Neural cell (in vitro differentiated cells): ENCODE measurements around the gene RNU5D-1. TPM values are rescaled to one million over a fixed set of nuclear protein-coding genes. Genes with fewer than 3 reads are reported as not detected.

Experiments
- H2AFZ ChIP-seq: fragments of 200-600, 300-800 bp; sonication (generic), shearing (Covaris generic); 2 replicates; pipeline ENCODE4 v1.6.0; 2014; ENCODE audit warnings: low read depth, mild to moderate bottlenecking, antibody characterized with exemption, low read length, moderate library complexity
- H3F3A ChIP-seq: fragments of 200-600 bp; shearing (Covaris generic); 2 replicates; pipeline ENCODE4 v1.6.1; 2016; ENCODE audit warnings: mild to moderate bottlenecking, moderate library complexity, mixed read lengths, antibody characterized with exemption, low read length; ENCODE audit not compliant: insufficient read depth, poor library complexity, severe bottlenecking
- H3K27ac ChIP-seq: fragments of 200-600, 300-800 bp; sonication (generic), shearing (Covaris generic); 2 replicates; pipeline ENCODE4 v1.5.1; 2014; ENCODE audit warnings: mild to moderate bottlenecking, low read length, moderate library complexity
- H3K27me3 ChIP-seq: fragments of 300-800, 200-600 bp; sonication (generic), shearing (Covaris generic); 2 replicates; pipeline ENCODE4 v1.6.0; 2014; ENCODE audit warnings: mild to moderate bottlenecking, low read depth, low read length, moderate library complexity; ENCODE audit not compliant: insufficient read depth
- H3K36me3 ChIP-seq: fragments of 300-800, 200-600 bp; sonication (generic), shearing (Covaris generic); 2 replicates; pipeline ENCODE4 v1.5.1; 2014; ENCODE audit warnings: mild to moderate bottlenecking, antibody characterized with exemption, low read length, moderate library complexity; ENCODE audit not compliant: insufficient read depth
- H3K4me2 ChIP-seq: fragments of 300-800, 200-600 bp; sonication (generic), shearing (Covaris generic); 2 replicates; pipeline ENCODE4 v1.6.0; 2014; ENCODE audit warnings: mild to moderate bottlenecking, low read length
- H3K4me3 ChIP-seq: fragments of 300-800, 200-600 bp; sonication (generic), shearing (Covaris generic); 2 replicates; pipeline ENCODE4 v1.5.1; 2014; ENCODE audit warnings: mild to moderate bottlenecking, low read length, moderate library complexity
- H3K79me2 ChIP-seq: fragments of 200-600 bp; shearing (Covaris generic); replicated peaks from 2 replicates; pipeline ENCODE4 v1.6.0; 2014; ENCODE audit warnings: mild to moderate bottlenecking, low read length, moderate library complexity; ENCODE audit not compliant: insufficient read depth
- H3K9ac ChIP-seq: fragments of 300-800, 200-600 bp; sonication (generic), shearing (Covaris generic); 2 replicates; pipeline ENCODE4 v1.6.1; 2016; ENCODE audit warnings: mild to moderate bottlenecking, low read length, mixed read lengths
- H3K9me2 ChIP-seq: fragments of 200-600 bp; shearing (Covaris generic); 2 replicates; pipeline ENCODE4 v1.6.1; 2016; ENCODE audit warnings: mild to moderate bottlenecking, low read length, mixed read lengths; ENCODE audit not compliant: insufficient read depth
- H3K9me3 ChIP-seq: fragments of 200-600, 300-800 bp; sonication (generic), shearing (Covaris generic); 2 replicates; pipeline ENCODE4 v1.6.1; 2016; ENCODE audit warnings: mild to moderate bottlenecking, mixed run types, low read length, moderate library complexity, mixed read lengths
- H4K20me1 ChIP-seq: fragments of 200-600 bp; shearing (Covaris generic); 2 replicates; pipeline ENCODE4 v1.6.1; 2016; ENCODE audit warnings: mild to moderate bottlenecking, mixed run types; ENCODE audit not compliant: insufficient read depth
- EP300 ChIP-seq: fragments of 450-650 bp; conservative IDR thresholded peaks from 2 replicates; pipeline ENCODE4 v1.6.1; 2014; ENCODE audit warnings: antibody characterized with exemption, mild to moderate bottlenecking, moderate library complexity; ENCODE audit not compliant: poor library complexity, severe bottlenecking
- EZH2 ChIP-seq: fragments of 200-600, 300-800 bp; shearing (Covaris generic), sonication (generic); IDR thresholded peaks from 2 replicates; pipeline ENCODE4 v1.6.1; 2014; ENCODE audit warnings: antibody characterized with exemption, low read length, borderline replicate concordance, mild to moderate bottlenecking; ENCODE audit not compliant: insufficient read depth, poor library complexity, severe bottlenecking
- MXI1 ChIP-seq: fragments of 450-650 bp; conservative IDR thresholded peaks from 2 replicates; pipeline ENCODE4 v1.6.1; 2014; ENCODE audit warnings: antibody characterized with exemption, mild to moderate bottlenecking; ENCODE audit not compliant: poor library complexity, severe bottlenecking
- POLR2AphosphoS5 ChIP-seq: IDR thresholded peaks from 2 replicates; pipeline ENCODE4 v1.6.1; 2012
- RAD21 ChIP-seq: fragments of 450-650 bp; conservative IDR thresholded peaks from 2 replicates; pipeline ENCODE4 v1.6.1; 2014; ENCODE audit warnings: antibody characterized with exemption, mild to moderate bottlenecking, moderate library complexity
- SMC3 ChIP-seq: fragments of 450-650 bp; conservative IDR thresholded peaks from 2 replicates; pipeline ENCODE4 v1.6.1; 2014; ENCODE audit warnings: antibody characterized with exemption, mild to moderate bottlenecking, moderate library complexity; ENCODE audit not compliant: poor library complexity
- TAF1 ChIP-seq: IDR thresholded peaks from 2 replicates; pipeline ENCODE4 v1.6.1; 2012; ENCODE audit warnings: low read depth
- polyA minus RNA-seq: library from RNA; depleted of rRNA, polyadenylated mRNA; stranded (reverse); fragments of >200 nt; gene quantifications from 2 replicates; pipeline ENCODE4 v1.2.3, GENCODE V29; 2014
- polyA plus RNA-seq: library from polyadenylated mRNA; depleted of rRNA; stranded (reverse); fragments of >200 nt; gene quantifications from 2 replicates; pipeline ENCODE4 v1.2.3, GENCODE V29; 2014
- TF ChIP-seq, protein P1 (sequence below): fragments of 450-650 bp; IDR thresholded peaks from 2 replicates; pipeline ENCODE4 v1.5.1; 2014; ENCODE audit warnings: antibody characterized with exemption, mild to moderate bottlenecking, moderate library complexity; ENCODE audit not compliant: poor library complexity, severe bottlenecking

Gene RNU5D-1
- not detected in 2 replicates for polyA plus RNA-seq
- polyA minus RNA-seq, result not detected in 2 replicates

DNA sequence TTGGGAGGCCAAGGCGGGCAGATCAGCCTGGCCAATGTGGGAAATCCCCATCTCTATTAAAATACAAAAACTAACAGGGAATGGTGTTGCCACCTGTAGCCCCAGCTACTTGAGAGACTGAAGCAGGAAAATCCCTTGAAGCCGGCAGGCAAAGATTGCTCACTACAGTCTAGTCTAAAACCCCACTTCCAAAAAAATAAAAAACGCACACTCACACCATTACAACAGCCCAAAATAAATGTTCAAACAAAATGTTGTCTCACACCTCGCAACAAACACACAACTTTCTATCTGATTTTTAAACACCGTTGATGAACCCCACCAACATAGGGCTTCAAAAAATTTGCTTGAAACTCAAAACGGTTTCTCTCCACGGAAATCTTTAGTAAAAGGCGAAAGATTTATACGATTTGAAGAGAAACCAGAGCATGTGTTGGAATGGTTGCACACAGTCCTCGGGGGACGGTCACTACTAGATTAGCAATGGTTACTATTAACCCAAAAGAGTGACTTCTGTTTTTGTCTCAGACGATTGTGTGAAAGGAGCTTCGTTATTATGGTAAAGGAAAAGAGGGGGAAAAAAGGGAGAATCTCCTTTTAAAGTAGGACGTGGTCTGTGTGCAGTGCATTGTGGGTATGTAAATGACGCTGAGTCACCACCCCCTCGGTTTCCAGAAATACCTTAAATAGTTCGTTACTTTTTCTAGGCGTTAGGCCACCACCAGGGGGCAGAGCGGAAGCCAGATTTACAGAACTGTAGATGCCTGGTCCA is at the start of gene RNU5D-1:
Gene RNU5D-1 (minus strand): TSS at position 430 of the 772 bp plus-strand sequence.
- no peaks in the 10 kb centered on the region for H3K9me3 ChIP-seq
- peak within 1 kb of the TSS; percentile 36 for H3K4me3 ChIP-seq
- no peak within 1 kb of the TSS for H3K4me2 ChIP-seq

DNA sequence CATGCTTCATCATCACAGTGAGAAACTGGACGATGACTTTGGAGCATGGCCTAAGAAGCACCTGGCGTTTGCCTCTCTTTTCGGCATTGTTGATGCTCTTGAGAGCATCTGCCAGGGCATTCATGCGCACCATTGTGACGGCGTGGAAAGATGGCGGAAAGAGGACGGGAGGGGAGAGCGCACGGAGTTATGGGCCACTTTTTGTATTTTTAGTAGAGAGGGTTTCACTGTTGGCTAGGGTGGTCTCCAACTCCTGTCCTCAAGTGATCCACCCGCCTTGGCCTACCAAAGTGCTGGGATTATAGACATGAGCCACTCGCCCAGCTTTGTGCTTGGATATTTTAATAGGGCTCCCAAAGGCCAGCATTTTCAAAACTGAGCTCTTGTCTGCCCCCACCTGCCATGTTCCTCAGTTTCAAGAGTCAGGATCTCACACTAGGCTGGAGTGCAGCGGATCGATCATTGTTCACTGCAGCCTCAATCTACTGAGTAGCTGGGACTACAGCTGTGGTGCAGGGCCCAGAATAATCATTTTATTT is 49.7 kb upstream of the RNU5D-1 start:
- H3K9me2 ChIP-seq, result no peaks in the 10 kb centered on the region
- H3K9me3 ChIP-seq, result no peaks in the 10 kb centered on the region
- H3K4me2 ChIP-seq, result no peak overlapping the region
- TF ChIP-seq RAD21, result no peak
- no peak for TF ChIP-seq MXI1
- TF ChIP-seq EP300, result no peak
- TF ChIP-seq EZH2, result no peak
- TF ChIP-seq, protein P1, sequence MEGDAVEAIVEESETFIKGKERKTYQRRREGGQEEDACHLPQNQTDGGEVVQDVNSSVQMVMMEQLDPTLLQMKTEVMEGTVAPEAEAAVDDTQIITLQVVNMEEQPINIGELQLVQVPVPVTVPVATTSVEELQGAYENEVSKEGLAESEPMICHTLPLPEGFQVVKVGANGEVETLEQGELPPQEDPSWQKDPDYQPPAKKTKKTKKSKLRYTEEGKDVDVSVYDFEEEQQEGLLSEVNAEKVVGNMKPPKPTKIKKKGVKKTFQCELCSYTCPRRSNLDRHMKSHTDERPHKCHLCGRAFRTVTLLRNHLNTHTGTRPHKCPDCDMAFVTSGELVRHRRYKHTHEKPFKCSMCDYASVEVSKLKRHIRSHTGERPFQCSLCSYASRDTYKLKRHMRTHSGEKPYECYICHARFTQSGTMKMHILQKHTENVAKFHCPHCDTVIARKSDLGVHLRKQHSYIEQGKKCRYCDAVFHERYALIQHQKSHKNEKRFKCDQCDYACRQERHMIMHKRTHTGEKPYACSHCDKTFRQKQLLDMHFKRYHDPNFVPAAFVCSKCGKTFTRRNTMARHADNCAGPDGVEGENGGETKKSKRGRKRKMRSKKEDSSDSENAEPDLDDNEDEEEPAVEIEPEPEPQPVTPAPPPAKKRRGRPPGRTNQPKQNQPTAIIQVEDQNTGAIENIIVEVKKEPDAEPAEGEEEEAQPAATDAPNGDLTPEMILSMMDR, result no peak
- no peak overlapping the region for H3K9ac ChIP-seq
- H3F3A ChIP-seq, result no peaks in the 10 kb centered on the region
- H3K27ac ChIP-seq, result no peak overlapping the region
- no peaks in the 10 kb centered on the region for H3K36me3 ChIP-seq
- no peak overlapping the region for H3K4me3 ChIP-seq
- H3K79me2 ChIP-seq, result peaks cover 9% of the 10 kb centered on the region
- H2AFZ ChIP-seq, result no peak overlapping the region
- H4K20me1 ChIP-seq, result peaks cover 2% of the 10 kb centered on the region
- H3K27me3 ChIP-seq, result peaks cover 21% of the 10 kb centered on the region

More for the DNA sequence above, at the start of gene RNU5D-1:
- no peak within 1 kb of the TSS for H2AFZ ChIP-seq
- no peaks in the 10 kb centered on the region for H3K27me3 ChIP-seq
- H3K27ac ChIP-seq, result peak within 1 kb of the TSS; percentile 32
- H3K9ac ChIP-seq, result no peak within 1 kb of the TSS
- no peaks in the 10 kb centered on the region for H4K20me1 ChIP-seq
- no peaks in the 10 kb centered on the region for H3K79me2 ChIP-seq
- H3F3A ChIP-seq, result no peaks in the 10 kb centered on the region
- no peaks in the 10 kb centered on the region for H3K36me3 ChIP-seq
- no peaks in the 10 kb centered on the region for H3K9me2 ChIP-seq
- TF ChIP-seq EZH2 (no peak), SMC3 (peak; percentile 15), RAD21 (no peak), MXI1 (no peak), TAF1 (no peak), POLR2AphosphoS5 (peak; percentile 58)
- TF ChIP-seq, protein P1, result peak; percentile 57
